Measurements from ENCODE around the gene TRPM5.

The TRPM5 gene

GRCh38 chr11:2402106-2402505 is 42.2 kb downstream of the TRPM5 start:
- no peak for DNase-seq

DNA sequence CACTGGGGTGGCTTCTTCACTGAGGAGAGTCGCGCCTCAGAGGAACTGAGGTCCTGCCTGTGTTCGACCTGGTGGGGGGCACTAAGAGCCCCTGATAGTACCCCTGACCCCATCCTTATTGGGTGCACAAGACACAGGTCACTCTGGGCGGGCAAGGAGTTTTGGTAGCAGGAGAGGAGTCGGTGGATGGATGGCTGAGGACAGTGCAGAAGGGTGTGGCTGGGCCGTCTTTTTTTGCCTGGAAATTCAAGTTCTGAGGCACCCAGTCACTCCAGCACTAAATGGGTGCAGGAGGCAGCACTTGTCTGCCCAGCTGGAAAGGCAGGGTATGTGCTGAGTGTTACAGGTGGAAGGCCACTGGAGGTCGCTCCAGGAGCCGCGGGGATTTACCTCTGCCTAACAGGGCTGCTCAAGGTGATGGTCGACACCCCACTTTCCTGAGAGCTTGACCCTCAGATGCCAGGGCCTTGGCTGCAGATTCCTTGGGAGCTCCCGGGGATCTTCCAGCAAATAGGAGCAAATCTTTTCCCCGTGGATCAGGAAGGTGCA is 42.8 kb downstream of the TRPM5 start:
- no peak for DNase-seq

DNA sequence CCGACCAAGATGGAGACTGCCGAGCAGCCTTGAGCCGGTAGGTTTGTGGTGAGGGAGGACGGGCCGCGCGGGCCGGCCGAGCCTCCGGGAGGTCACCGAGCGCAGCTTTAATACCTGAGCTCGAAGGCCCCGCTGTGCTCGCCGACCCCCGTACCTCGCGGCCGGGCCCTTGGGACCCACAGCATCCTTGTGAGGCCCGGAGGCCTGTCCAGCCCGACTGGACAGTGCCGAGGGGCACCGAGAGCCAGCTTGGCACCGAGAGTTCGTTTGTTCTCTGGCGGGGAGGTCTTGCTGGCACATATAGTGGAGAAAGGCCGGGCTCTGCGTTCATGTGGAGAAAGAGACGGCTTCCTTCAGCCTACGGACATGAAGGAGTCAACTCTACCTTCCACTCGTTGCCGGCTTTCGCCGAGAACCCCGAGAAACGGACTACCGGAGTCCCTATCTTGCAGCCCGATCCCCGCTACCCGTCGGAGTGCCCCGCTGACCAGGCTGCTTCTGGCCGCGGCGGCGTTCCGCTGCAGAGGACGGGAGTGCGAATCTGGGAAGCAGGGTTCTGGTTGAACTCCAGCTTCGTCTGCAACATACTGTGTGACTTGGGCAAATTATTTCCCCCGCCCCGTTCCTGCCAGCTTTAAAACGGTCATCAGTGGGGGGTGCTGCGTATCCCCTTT is 43.4 kb downstream of the TRPM5 start:
- DNase-seq: no peak

DNA sequence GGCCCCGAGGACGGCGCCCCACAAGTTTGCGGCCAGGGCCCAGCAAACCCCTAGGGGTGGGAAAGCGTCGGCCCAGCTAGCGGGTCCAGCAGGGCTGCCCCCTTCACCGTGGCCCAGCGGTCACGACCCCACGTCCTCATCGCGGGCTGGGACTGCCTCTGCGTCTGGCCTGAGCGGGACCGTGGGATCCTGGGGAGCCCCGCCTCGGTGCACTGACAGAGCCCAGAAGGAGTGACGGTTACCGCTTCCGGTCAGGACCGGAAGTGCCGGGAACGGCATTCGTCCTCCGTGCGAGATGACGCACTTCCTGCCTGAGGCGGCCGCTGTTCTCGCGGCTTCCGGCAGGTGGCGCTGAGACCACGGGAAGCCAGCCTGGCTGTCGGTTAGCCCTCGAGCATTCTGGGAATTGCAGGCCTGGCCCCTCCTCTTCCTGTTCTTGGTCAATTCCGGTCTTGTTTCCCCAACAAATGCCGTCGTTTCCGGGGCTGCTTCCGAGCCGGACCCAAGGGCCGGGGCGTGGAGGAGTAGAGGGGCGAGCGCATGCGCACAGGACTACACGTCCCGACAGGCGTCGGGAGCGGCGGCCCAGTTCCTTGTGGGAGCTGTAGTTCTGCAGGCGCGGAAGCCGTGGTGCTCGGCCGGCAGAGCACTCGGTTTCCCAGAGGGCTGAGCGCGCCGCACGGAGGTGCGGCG is 44.1 kb downstream of the TRPM5 start, which contains the start of gene TSSC4:
Gene TSSC4 (plus strand): TSS at position 682 of the 693 bp plus-strand sequence. CDS start 1,884 bp downstream, outside the sequence.
- peak; percentile 98 to 100 for DNase-seq

- DNase-seq: no peak
Observed at GRCh38 chr11:2399488-2400068, 44.7 kb downstream of the TRPM5 start.

DNA sequence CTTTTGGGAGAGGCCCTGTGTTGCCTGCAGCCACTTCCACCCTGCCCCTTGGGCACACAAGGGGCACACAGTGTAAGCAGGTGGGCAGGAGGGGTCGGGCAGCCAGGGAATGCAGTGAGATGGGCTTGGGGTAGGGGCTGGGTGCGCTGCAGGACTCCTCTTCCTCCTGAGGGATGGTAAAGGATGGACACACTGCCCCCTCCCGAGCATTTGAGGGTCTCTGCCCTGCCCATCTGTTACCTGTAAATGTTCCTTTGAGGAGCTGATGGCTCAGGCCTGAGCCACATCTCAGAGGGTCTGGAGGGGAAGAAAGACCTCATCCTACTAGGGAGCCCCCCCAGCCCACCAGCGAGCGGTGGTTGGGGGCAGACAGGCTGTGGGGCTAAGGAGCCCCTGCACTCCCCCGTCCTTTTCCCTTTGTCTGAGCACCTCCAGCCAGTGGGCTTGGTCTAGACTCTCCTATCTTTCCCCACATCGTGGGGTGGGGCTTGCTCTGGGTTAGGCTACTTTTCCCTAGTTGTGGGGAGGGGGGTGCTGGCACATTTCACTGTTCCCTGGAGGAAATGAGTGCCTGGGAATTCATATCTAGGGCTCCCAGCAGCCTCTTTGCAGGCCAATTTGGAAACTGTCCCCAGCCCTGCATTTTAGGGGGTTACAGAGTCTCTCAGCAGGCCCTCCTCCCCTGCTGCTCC is 45.5 kb downstream of the TRPM5 start:
- no peak for DNase-seq

GRCh38 chr11:2397005-2397404 is 47.3 kb downstream of the TRPM5 start:
- no peak for DNase-seq

DNA sequence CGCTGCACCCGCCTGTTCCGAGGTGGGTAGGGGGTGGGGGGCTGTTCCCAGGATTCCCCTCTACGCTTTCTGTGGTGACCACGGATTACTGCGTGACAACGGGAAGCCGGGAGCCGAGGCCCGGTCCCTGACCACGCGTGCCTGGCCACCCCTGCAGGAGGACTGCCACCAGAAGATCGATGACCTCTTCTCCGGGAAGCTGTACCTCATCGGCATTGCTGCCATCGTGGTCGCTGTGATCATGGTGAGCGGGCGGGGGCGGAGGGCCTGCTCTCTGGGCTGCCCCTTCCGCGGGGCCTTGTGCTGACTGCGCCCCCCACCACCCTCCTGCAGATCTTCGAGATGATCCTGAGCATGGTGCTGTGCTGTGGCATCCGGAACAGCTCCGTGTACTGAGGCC is 47.8 kb downstream of the TRPM5 start:
- no peak for DNase-seq

DNA sequence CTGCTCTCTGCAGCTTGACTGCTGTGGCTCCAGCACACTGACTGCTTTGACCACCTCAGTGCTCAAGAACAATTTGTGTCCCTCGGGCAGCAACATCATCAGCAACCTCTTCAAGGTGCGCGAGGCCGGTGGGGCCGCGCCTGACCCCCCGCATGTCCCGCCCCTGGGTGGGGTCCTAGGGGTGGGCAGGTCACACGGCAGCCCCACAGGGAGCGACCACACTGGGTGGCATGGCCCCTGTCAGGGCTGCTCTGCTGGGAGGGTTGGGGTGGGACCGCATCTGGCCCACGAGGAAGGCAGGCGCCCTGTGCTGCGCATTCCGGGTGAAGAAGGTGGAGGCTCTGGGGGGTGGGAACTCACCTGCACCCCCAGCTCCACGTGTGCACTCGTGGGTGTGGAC is 48.5 kb downstream of the TRPM5 start:
- no peak for DNase-seq

- DNase-seq: no peak
Observed at GRCh38 chr11:2395211-2395730, 49.0 kb downstream of the TRPM5 start.

GRCh38 chr11:2394818-2395105 is 49.6 kb downstream of the TRPM5 start:
- DNase-seq: no peak

Measured in NCI-H187 (cell line).